ENCODE data around the gene RALB.

GRCh38 chr2:120293096-120294007 lies 40.7 kb downstream of the RALB start:
- no peak for TF ChIP-seq EZH2 (IDR thresholded peaks at IDR 0.05; ENCODE audit: borderline replicate concordance, low read depth, low read length, severe bottlenecking)
- TF ChIP-seq CTCF (IDR thresholded peaks at IDR 0.05; ENCODE audit: borderline replicate concordance, extremely low read depth, low read length, poor library complexity, severe bottlenecking), result no peak
